Panc1 (cell line): ENCODE results near the gene BMPR2.
"Not testable (repeated sequence)": the region's sequence is repeated elsewhere in the genome, so short reads cannot be mapped to it uniquely, and the experiment has no call there.

Experiments used
- CTCF ChIP-seq: fragments of 450-650 bp; IDR thresholded peaks from 2 replicates; pipeline ENCODE4 v1.5.1; 2017; ENCODE audit warnings: mild to moderate bottlenecking
- POLR2AphosphoS5 ChIP-seq: IDR thresholded peaks from 2 replicates; pipeline ENCODE4 v1.6.1; 2012; ENCODE audit warnings: mild to moderate bottlenecking, low read depth, low read length, moderate library complexity

- not testable (repeated sequence) for TF ChIP-seq CTCF, POLR2AphosphoS5
Measured at GRCh38 chr2:202440117-202440516, 64.0 kb downstream of the BMPR2 start.
